HCEC 1CT (cell line): ENCODE data around the gene TRPM6.

Source experiments
- DNase-seq: peaks from one replicate; pipeline ENCODE4 v3.0.0-alpha.2; 2017

TRPM6 gene

GRCh38 chr9:74770508-74771261 lies 117.0 kb downstream of the TRPM6 start:
- DNase-seq = peak; percentile 4

GRCh38 chr9:74765481-74765971 lies 122.2 kb downstream of the TRPM6 start:
- DNase-seq = no peak

- no peak for DNase-seq
These were observed 124.8 kb downstream of the TRPM6 start for GRCh38 chr9:74762950-74763349.

- peak; percentile 95 for DNase-seq
These were observed 127.6 kb downstream of the TRPM6 start for GRCh38 chr9:74760031-74760700.

- no peak for DNase-seq
These were observed 131.7 kb downstream of the TRPM6 start for GRCh38 chr9:74755999-74756398.

GRCh38 chr9:74755355-74755754 lies 132.4 kb downstream of the TRPM6 start:
- DNase-seq = no peak

GRCh38 chr9:74753650-74754049 lies 134.1 kb downstream of the TRPM6 start:
- DNase-seq = no peak

- no peak for DNase-seq
These were observed 138.8 kb downstream of the TRPM6 start for GRCh38 chr9:74748966-74749365.

- DNase-seq = peak; percentile 40
These were observed 144.7 kb downstream of the TRPM6 start for GRCh38 chr9:74742792-74743730.

GRCh38 chr9:74742191-74742790 lies 145.4 kb downstream of the TRPM6 start:
- DNase-seq = no peak

GRCh38 chr9:74736646-74737045 lies 151.1 kb downstream of the TRPM6 start:
- no peak for DNase-seq

GRCh38 chr9:74735761-74736160 lies 152.0 kb downstream of the TRPM6 start:
- no peak for DNase-seq

GRCh38 chr9:74729136-74729695 lies 158.5 kb downstream of the TRPM6 start:
- no peak for DNase-seq

- DNase-seq = no peak
These were observed 159.5 kb downstream of the TRPM6 start for GRCh38 chr9:74728176-74728575.

- DNase-seq = no peak
These were observed 161.1 kb downstream of the TRPM6 start for GRCh38 chr9:74726581-74726980.

- no peak for DNase-seq
These were observed 163.4 kb downstream of the TRPM6 start for GRCh38 chr9:74724317-74724716.

GRCh38 chr9:74721696-74722660 lies 165.7 kb downstream of the TRPM6 start:
- DNase-seq = no peak

- DNase-seq = no peak
These were observed 168.4 kb downstream of the TRPM6 start for GRCh38 chr9:74719306-74719705.

- DNase-seq = no peak
These were observed 169.0 kb downstream of the TRPM6 start for GRCh38 chr9:74718709-74719108.

- no peak for DNase-seq
These were observed 176.4 kb downstream of the TRPM6 start for GRCh38 chr9:74711341-74711740.

GRCh38 chr9:74697535-74697934 lies 190.2 kb downstream of the TRPM6 start:
- no peak for DNase-seq
